GM04504 (cell line): ENCODE results near the gene GPR142.

Source experiments
- DNase-seq: peaks from one replicate; pipeline ENCODE4 v3.0.0-alpha.2; 2012; ENCODE audit warnings: low read depth

Gene GPR142, protein sequence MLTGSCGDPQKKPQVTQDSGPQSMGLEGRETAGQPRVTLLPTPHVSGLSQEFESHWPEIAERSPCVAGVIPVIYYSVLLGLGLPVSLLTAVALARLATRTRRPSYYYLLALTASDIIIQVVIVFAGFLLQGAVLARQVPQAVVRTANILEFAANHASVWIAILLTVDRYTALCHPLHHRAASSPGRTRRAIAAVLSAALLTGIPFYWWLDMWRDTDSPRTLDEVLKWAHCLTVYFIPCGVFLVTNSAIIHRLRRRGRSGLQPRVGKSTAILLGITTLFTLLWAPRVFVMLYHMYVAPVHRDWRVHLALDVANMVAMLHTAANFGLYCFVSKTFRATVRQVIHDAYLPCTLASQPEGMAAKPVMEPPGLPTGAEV

DNA sequence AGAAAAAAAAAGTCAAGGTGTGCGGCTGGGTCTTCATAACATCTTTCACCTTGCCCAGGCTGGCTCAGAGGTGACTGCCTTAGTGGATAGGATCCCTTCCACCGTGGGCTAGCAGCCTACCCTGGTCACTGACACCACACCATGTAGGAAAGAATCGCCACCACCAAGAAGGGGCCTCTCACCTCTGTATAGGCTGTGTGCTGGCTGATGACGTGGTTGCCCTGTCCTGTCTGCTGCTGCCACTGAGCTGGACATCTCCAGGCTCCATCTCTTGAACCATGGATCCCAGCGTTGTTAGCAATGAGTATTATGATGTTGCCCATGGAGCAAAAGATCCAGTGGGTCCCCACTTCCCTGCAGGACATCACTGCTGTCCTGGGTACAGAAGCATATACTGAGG is at the start of gene GPR142:
TSS of gene GPR142 (plus strand) at position 301 of the 400 bp plus-strand sequence. CDS start 2,035 bp downstream, outside the sequence.
- no peak for DNase-seq

DNA sequence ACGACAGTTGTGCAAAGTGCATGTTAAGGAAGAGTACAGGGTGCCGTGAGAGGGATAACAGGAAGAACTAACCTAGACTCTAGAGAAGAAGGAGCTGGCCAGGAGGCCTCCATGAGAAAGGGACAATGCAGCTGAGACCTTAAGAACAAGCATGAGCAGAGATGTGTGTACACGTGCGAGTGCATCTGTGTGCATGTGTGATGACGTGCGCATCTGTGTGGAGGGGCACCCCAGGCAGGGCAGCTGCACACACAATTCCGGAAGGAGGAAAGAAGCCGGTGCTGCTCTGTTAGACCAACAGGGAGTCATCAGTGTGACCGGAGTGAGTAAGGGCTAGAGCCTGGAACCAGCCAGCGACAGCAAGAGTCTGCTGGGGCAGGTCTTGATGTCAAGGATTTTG is 48.9 kb upstream of the GPR142 start:
- DNase-seq: no peak

GRCh38 chr17:74324521-74324920 is 42.8 kb upstream of the GPR142 start:
- no peak for DNase-seq

DNA sequence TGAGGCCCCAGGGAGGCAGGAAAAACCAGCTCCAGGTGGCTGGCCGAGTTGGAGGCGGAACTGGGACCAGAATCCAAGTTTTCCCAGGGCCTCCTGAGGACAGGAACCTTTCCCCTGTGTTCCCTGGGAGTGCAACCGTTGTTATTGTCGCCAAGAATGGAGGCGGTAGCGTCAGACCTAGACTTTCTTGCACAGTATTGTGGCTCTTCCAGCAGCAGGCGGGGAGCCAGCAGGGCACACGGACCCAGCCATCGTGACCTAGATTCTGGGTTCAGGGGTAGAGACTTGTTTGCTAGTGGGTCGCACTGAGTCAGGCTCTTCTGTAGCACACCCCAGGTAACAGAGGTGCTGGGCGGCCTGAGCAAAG is 41.9 kb upstream of the GPR142 start:
- no peak for DNase-seq

DNA sequence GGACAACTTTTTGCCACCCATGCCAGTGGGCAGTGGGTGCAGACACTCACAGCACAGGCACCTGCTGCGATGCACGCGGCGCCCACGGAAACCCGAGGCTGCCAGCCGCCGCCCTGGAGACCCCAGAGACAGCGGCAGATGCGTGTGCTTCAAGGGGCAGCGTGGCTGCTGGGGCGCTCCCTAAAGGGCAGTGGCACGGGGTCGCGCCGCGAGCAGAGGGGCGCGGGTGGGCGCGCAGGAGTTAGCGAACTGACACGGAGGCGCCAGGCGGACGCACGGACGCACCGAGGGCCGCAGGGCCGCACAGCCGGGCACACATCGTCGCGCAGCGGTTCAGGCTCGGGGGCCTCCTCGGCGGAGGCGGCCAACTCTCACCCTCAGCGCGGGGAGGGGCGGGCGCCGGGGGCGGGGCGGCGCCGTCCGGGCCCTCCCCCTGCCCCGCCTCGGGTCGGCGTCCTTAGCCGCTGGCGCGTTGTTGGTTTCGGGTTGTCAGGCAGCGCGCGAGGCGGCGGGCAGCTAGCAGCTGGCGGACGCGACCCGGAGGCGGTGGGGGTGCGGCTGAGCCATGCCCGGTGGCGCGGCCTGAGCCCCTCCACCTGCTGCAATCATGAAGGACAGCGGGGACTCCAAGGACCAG is 41.4 kb upstream of the GPR142 start, which contains the start of gene KIF19:
TSS of gene KIF19 (plus strand) at position 484 of the 637 bp plus-strand sequence. CDS start at position 608, 124 bp downstream.
- DNase-seq: no peak

DNA sequence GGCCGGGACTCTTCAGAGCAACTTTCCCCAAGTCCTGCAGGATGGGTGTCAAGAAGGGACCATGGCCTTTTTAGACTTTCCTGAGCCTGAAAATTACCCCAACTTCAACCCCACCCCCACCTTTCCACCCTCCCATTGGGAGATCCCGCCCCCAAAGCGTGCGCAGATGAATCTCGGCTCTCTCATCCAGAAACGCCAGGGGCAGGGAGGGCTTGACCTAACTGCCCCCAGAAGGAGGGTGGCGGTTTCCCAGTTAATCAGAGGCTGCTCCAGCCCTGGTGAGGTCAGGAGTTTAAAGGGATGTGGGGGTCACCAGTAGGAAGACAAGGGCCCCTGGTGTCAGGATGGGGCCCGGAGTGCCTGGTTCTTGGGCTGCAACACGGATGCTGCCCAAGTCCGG is 40.8 kb upstream of the GPR142 start:
- no peak for DNase-seq

DNA sequence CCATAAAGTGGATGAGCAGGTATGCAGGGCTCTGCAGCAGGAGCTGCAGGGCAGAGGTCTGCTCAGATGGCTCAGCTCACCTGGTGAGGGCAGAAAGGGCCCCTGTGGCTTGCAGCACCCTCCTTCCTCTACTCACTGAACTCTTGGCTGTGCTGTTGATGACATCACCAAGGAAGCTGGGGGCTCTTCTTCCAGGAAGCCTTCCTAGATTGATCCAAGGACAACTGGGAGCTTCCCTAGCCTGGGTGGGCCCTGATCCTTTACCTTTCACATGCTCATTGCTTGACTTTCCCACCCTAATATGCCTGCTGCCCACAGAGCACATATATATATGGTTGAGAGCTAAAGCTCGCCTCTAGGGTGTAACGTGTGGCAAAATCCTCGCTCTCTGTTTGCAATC is 38.8 kb upstream of the GPR142 start:
- no peak for DNase-seq

DNA sequence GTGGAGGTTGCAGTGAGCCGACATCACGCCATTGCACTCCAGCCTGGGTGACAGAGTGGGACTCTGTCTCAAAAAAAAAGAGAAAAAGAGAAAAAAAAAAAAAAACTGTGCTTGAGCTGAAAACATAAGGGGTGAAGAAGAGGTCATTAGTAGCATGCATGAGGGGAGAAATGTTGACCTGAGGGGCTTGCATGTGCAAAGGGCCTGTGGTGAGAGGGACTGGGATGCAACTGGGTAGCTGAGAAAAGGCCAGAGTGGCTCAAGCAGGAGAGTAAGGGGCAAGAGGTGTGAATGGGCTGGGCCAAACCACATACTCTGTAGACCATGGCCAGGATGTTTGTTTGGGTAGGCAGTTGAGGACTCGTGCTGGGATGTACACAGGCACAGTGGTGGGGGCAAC is 37.9 kb upstream of the GPR142 start:
- no peak for DNase-seq

- DNase-seq: no peak
These were observed 36.9 kb upstream of the GPR142 start for GRCh38 chr17:74330446-74330845.

- no peak for DNase-seq
These were observed 35.2 kb upstream of the GPR142 start for GRCh38 chr17:74332017-74332650.

DNA sequence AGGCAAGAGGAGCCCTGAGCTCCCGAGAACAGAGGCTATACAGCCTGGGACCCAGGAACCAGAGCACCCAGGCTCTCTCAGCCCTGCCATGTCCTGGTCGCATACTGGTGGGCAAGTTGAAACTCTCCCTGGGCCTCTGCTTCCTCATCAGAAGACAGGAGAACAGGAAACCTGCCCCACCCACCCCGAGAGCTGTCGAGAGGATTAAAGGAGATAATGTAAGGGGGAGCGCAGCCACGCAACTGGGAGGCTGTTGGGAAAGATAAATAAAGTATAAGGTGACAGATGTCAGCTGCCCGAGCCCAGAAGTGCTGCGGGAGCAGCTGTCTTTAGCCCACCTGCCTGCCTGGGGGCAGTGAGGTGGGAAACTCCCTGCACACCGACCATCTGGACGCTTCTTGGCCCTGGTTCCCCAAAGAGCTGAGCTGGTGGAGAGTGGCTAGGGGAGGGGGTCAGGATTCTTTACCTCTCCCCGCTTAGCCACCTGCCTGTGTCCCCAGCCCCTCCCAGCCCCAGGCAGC is 34.5 kb upstream of the GPR142 start:
- no peak for DNase-seq

GRCh38 chr17:74334393-74335039 is 32.8 kb upstream of the GPR142 start:
- no peak for DNase-seq

GRCh38 chr17:74335529-74336062 is 31.7 kb upstream of the GPR142 start:
- no peak for DNase-seq

DNA sequence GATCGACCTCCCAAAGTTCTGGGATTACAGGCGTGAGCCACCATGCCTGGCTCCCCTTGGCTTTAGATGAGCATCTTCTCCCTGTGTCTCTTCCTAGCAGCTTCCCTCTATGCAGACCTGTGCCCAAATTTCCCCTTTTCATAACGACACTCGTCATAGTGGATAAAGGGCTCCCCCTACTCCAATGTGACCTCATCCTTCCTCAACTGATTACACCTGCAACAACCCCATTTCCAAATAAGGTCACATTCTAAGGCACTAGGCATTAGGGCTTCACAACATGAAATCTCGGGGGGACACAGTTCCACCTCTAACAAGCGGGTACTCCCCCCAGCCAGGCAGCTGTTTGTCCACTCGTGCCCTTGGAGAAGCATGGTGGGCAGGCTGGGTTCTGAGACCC is 31.0 kb upstream of the GPR142 start:
- DNase-seq: no peak

DNA sequence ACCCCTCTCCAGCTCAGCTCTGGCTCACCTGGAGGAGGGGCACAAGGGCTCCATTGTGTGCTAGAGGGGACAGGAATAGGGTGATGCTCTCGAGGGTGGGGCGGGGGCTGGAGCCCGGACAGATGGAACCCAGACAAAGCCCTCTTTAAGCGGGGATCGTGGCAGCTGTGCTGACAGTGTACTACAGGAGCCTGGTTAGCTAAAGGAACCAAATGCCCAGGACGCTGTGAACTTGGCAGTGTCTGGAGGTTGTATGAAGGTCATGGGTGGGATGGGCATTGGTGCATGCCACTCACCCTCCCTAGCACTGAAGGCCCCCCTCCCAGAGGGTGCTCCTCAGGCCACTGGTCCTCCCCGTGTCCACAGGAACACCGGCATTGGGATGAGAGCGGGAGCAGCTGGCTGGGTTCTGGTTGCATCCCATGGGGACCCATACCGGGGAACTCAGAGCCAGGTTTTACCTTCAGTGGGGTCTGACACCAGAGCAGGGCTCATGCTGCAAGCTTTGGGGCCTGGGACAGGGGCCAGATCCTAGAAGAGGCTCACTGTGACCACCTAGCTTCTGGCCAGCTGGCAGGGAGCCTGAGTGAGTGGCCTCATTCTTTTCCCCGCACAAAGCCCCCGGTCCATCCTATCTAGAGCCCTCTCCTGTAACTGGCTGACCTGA is 29.3 kb upstream of the GPR142 start:
- no peak for DNase-seq

DNA sequence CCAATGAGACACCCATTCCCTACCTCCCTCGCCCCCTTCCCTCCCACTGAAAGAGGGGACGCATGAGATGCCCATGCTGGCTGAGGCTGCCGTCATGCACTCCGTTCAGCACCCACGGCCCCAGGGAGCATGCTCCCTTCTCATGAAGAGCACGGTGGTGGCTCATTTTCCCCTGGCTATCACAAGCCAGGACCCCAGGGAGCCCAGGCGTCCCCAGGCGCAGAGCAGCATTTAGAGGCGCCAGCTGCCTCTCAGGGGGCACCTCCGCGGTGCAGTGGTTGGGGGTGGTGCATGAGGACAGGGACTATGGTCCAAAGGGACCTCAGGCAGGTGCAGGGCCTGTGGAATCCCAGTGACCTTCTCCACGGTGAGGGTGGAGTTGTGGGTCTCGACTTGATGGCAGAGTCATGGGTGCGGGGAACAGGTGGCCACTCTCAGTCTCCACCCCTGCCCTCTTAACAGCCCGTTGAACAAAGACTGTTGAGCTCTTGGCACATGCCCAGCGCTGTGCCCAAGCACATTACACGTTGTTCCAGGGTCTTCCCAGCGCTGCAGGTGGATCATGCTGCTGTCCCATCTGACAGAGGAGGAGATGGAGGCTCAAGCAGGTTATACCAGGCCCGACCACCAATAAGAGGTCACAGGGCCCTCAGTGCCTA is 27.6 kb upstream of the GPR142 start:
- DNase-seq: no peak

GRCh38 chr17:74340470-74341023 is 26.8 kb upstream of the GPR142 start:
- DNase-seq: no peak

GRCh38 chr17:74342224-74342623 is 25.1 kb upstream of the GPR142 start:
- DNase-seq: no peak

DNA sequence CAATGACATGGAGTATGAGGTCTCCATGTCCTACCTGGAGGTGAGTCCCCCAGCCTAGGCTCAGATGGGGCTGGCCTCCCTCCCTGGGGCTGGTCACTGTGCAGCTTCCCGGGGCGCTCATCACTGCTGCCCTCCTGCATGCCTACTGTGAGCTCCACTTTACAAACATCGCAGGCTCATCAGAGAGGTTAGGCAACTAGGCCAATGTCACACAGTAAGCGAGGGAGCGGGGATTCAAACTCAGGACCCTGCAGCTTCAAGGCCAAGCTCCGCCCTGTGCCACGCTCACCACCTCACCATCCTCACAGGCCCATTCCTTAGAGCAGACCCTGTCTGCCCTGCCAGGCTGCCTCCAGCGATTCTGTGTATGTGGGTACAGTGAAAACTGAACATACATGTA is 24.2 kb upstream of the GPR142 start:
- no peak for DNase-seq

- DNase-seq: no peak
These were observed 23.6 kb upstream of the GPR142 start for GRCh38 chr17:74343526-74344284.
